ENCODE results near the gene HIBCH. TPM values are rescaled to one million over a fixed set of nuclear protein-coding genes. Genes with fewer than 3 reads are reported as not detected.

Gene HIBCH
- total RNA-seq: 10 to 100 TPM; 16.5 to 20.1 (median 18.3) TPM

DNA sequence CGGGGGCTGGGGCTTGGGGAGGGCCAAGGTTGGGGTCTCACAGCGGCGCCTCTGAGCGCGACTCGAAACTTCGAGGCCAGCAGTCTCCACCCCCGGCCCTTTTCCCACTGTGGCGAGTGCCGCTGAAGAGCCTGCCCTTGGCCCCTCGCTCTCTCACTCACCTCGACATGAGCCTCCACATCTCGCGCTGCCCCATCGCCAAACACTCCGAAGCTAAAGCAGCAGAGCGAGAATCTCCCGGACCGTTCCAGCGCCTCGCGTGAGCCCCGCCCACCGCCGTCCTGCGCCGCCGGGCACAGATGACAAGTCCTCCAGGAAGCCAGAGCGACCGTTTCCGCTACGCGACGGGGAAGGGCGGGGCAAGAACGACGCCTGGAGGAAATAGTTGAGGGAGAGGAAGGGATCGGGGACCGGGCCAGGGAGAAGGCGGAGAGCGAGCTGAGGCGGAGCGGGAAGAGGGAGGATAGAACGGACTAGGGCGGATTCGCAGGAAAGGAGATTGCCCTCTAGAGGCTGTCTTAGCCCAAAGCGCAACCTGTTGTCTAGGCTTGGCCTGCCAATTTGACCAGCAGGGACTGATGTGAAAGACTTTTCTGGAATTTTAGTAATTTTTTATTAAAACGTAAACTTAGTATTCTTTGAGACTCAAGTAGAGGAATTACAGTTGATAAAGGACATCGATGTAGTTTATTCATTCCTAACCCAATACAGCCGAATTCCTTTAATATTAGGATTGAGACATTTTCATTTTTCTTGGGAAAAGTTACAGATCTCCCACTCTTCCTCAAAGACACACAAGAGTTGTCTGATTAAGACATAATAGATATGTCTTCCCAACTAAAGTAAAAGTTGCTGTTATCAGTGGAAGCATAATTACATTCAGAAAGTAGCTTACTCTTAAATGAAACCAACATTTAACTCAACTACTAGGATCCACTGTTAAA lies at the start of gene HIBCH:
Gene HIBCH, minus strand, starts transcription at position 272 of the 944 bp plus-strand sequence. Its CDS starts 76 bp downstream, at position 196.
- TF ChIP-seq EP300 (IDR thresholded peaks at IDR 0.05) (no peak), POLR2A (IDR thresholded peaks at IDR 0.05) (peak; percentile 42 to 56), POLR2AphosphoS5 (IDR thresholded peaks at IDR 0.05) (peak; percentile 96)
- TF ChIP-seq, protein P1, sequence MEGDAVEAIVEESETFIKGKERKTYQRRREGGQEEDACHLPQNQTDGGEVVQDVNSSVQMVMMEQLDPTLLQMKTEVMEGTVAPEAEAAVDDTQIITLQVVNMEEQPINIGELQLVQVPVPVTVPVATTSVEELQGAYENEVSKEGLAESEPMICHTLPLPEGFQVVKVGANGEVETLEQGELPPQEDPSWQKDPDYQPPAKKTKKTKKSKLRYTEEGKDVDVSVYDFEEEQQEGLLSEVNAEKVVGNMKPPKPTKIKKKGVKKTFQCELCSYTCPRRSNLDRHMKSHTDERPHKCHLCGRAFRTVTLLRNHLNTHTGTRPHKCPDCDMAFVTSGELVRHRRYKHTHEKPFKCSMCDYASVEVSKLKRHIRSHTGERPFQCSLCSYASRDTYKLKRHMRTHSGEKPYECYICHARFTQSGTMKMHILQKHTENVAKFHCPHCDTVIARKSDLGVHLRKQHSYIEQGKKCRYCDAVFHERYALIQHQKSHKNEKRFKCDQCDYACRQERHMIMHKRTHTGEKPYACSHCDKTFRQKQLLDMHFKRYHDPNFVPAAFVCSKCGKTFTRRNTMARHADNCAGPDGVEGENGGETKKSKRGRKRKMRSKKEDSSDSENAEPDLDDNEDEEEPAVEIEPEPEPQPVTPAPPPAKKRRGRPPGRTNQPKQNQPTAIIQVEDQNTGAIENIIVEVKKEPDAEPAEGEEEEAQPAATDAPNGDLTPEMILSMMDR (IDR thresholded peaks at IDR 0.05): peak; percentile 44 to 84 (median 69)
- 1 to 4% methylated on average over 7 to 23 of the region's 50 CpGs for WGBS, 2 donors (ENCODE audit: low coverage in 1 of 2)
- peak within 1 kb of the TSS; percentile 64 to 74 for H3K4me3 ChIP-seq
- H3K9me3 ChIP-seq: no peaks in the 10 kb centered on the region
- no peaks in the 10 kb centered on the region for H3K36me3 ChIP-seq
- no peaks in the 10 kb centered on the region for H3K27me3 ChIP-seq
- ATAC-seq: peak; percentile 99
- peak within 1 kb of the TSS; percentile 62 to 92 (median 92) for H3K27ac ChIP-seq
- peaks cover 0 to 51% (median 7%) of the 10 kb centered on the region in 3 donors for H3K4me1 ChIP-seq

DNA sequence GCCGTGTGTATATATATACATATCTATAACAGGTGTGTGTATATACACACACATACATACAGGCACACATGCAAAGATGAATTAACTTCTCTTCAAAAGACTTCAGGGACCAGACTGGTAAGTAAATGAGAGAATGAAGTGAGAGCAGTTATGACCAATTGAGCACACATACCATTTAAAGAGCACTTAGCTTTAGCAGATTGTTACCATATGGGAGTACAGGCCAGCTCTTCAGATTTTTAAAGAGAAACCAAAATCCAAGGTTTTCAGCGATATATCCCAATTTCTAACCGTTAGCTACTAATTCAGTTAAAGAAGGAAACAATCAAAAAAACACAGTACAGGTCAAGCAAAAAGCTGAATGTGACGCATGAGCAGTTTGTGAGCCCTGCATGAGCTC lies 47.5 kb upstream of the HIBCH start:
- no peak overlapping the region for H3K4me3 ChIP-seq
- no peaks in the 10 kb centered on the region for H3K9me3 ChIP-seq
- no peaks in the 10 kb centered on the region for H3K27me3 ChIP-seq
- no peak for ATAC-seq
- WGBS, 2 donors (ENCODE audit: low coverage in 1 of 2): 76 to 84% methylated on average over 4 of the region's 4 CpGs
- H3K36me3 ChIP-seq: peaks cover 0 to 90% of the 10 kb centered on the region in 2 donors
- TF ChIP-seq POLR2AphosphoS5 (IDR thresholded peaks at IDR 0.05) (no peak), POLR2A (IDR thresholded peaks at IDR 0.05) (no peak), EP300 (IDR thresholded peaks at IDR 0.05) (no peak)
- TF ChIP-seq, protein P1 (IDR thresholded peaks at IDR 0.05): no peak
- peaks cover 0 to 13% (median 0%) of the 10 kb centered on the region in 3 donors for H3K4me1 ChIP-seq
- H3K27ac ChIP-seq: no peak overlapping the region

DNA sequence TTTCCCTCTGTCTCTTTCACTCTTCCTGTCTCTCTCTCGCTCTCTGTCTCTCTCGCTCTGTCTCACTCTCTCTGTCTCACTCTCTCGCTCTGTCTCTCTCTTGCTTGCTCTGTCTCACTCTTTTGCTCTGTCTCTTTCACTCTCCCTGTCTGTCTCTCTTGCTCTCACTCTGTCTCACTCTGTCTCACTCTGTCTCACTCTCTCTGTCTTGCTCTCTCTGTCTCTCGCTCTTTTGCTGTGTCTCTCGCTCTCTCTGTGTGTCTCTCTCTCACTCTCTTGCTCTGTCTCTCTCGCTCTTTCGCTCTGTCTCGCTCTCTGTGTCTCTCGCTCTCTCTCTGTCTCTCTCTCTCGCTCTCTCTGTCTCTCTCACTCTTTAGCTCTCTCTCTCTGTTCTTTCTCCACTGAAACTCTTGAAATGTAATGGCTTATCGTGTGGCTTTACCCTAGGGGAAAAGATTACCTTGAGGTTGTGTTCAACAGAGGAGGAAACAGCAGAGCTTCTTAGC lies 46.7 kb upstream of the HIBCH start:
- Histone ChIP-seq H3K27me3 (no peaks in the 10 kb centered on the region), H3K4me3 (no peak overlapping the region), H3K4me1 (peaks cover 0 to 13% (median 0%) of the 10 kb centered on the region in 3 donors), H3K27ac (no peak overlapping the region), H3K36me3 (peaks cover 0 to 88% of the 10 kb centered on the region in 2 donors), H3K9me3 (no peaks in the 10 kb centered on the region)
- ATAC-seq: no peak
- 87 to 88% methylated on average over 11 of the region's 11 CpGs for WGBS, 2 donors (ENCODE audit: low coverage in 1 of 2)
- no peak for TF ChIP-seq EP300 (IDR thresholded peaks at IDR 0.05)
- TF ChIP-seq POLR2A (IDR thresholded peaks at IDR 0.05): no peak

DNA sequence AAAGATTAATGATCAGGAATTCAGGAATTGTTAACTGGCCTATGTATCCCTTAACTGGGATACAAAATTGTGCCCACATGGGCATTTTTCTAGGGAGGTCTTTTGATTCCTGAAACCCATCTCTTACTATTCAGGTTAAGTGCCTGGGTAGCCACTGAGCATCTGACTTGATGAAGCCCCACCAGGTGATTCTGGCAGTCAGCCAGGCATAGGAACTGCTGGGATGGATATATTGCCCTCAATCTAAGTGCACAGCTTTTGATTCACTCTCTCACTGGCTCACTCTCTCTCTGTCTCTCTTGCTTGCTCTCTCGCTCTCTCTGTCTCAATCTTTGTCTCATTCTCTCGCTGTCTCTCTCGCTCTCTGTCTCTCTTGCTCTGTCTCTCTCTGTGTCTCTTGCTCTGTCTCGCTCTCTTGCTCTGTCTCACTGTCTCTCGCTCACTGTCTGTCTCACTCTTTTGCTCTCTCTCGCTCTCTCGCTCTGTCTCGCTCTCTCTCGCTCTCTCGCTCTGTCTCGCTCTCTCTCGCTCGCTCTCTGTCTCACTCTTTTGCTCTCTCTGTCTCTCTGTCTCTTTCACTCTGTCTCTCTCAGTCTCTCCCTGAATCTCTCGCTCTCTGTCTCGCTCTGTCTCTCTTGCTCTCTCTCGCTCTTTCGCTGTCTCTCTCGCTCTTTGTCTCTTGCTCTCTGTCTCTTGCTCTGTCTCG lies 46.0 kb upstream of the HIBCH start:
- 84% methylated on average over 8 to 19 of the region's 19 CpGs for WGBS, 2 donors (ENCODE audit: low coverage in 1 of 2)

More for the DNA sequence above, 46.0 kb upstream of the HIBCH start:
- Histone ChIP-seq H3K9me3 (no peaks in the 10 kb centered on the region), H3K36me3 (peaks cover 0 to 82% of the 10 kb centered on the region in 2 donors), H3K4me3 (no peak overlapping the region), H3K4me1 (peaks cover 0 to 19% (median 0%) of the 10 kb centered on the region in 3 donors), H3K27ac (no peak overlapping the region), H3K27me3 (no peaks in the 10 kb centered on the region)
- no peak for ATAC-seq
- TF ChIP-seq, protein P1 (IDR thresholded peaks at IDR 0.05): no peak
- no peak for TF ChIP-seq EP300 (IDR thresholded peaks at IDR 0.05)
- no peak for TF ChIP-seq POLR2AphosphoS5 (IDR thresholded peaks at IDR 0.05)
- no peak for TF ChIP-seq POLR2A (IDR thresholded peaks at IDR 0.05)
